ENCODE data around the gene GGT5. TPM values are rescaled to one million over a fixed set of nuclear protein-coding genes. Genes with fewer than 3 reads are reported as not detected.
"Not testable (repeated sequence)": the region's sequence is repeated elsewhere in the genome, so short reads cannot be mapped to it uniquely, and the experiment has no call there.

The GGT5 gene
- total and polyA plus RNA-seq, 8 donors = 9.9 to 48.8 (median 20.4) TPM

GRCh38 chr22:24282401-24282800 lies 37.5 kb upstream of the GGT5 start:
- Histone ChIP-seq H3K4me3 (no peak overlapping the region), H3K4me1 (peaks cover 0 to 52% (median 24%) of the 10 kb centered on the region in 4 donors), H3K27me3 (no peaks in the 10 kb centered on the region), H3K9me3 (no peaks in the 10 kb centered on the region), H3K27ac (no peak overlapping the region), H3K36me3 (no peaks in the 10 kb centered on the region)
- TF ChIP-seq CTCF (IDR thresholded peaks at IDR 0.05) (no peak), EP300 (IDR thresholded peaks at IDR 0.05) (no peak), POLR2A (IDR thresholded peaks at IDR 0.05) (no peak), POLR2AphosphoS5 (IDR thresholded peaks at IDR 0.05) (no peak)
- DNase-seq = no peak
- 63 to 75% (median 67%) methylated on average over 2 of the region's 2 CpGs for whole genome bisulfite sequencing, 5 donors
- intact Hi-C loops (cut with DNase I; ENCODE audit: low total_unique reads) = no loop called here

GRCh38 chr22:24280363-24280762 lies 35.5 kb upstream of the GGT5 start:
- H3K9me3 ChIP-seq; H3K27ac ChIP-seq; DNase-seq; intact Hi-C loops (cut with DNase I; ENCODE audit: low total_unique reads); H3K36me3 ChIP-seq; H3K4me3 ChIP-seq; H3K27me3 ChIP-seq: not testable (repeated sequence)
- peaks cover 0 to 37% (median 20%) of the 10 kb centered on the region in 4 donors for H3K4me1 ChIP-seq
- 94 to 100% (median 95%) methylated on average over 1 of the region's 1 CpG for WGBS, 5 donors

- 28 to 40% (median 31%) methylated on average over 6 of the region's 7 CpGs for WGBS, 5 donors
- H3K36me3 ChIP-seq; H3K9me3 ChIP-seq; intact Hi-C loops (cut with DNase I; ENCODE audit: low total_unique reads); H3K4me3 ChIP-seq; H3K27me3 ChIP-seq: not testable (repeated sequence)
- DNase-seq = peak in 1 of 2 donors; percentile 39
- Histone ChIP-seq H3K4me1 (peaks cover 20 to 54% (median 37%) of the 10 kb centered on the region in 4 donors), H3K27ac (peak overlapping the region in 4 of 5 donors; percentile 12 to 66 (median 34))
These were observed 30.0 kb upstream of the GGT5 start for GRCh38 chr22:24274696-24275405.

- intact Hi-C loops (cut with DNase I; ENCODE audit: low total_unique reads); H3K9me3 ChIP-seq; H3K4me3 ChIP-seq; H3K27me3 ChIP-seq; DNase-seq; H3K36me3 ChIP-seq: not testable (repeated sequence)
- 64 to 79% (median 72%) methylated on average over 4 of the region's 4 CpGs for WGBS, 5 donors
- H3K4me1 ChIP-seq = peaks cover 20 to 46% (median 33%) of the 10 kb centered on the region in 4 donors
- peak overlapping the region in 2 of 5 donors; percentile 26 to 46 for H3K27ac ChIP-seq
These were observed 29.0 kb upstream of the GGT5 start for GRCh38 chr22:24273906-24274305.

- H3K4me3 ChIP-seq, H3K9me3 ChIP-seq: not testable (repeated sequence)
- H3K4me1 ChIP-seq = peaks cover 20 to 46% (median 33%) of the 10 kb centered on the region in 4 donors
These were observed 28.1 kb upstream of the GGT5 start for GRCh38 chr22:24273031-24273430.

GRCh38 chr22:24271386-24271854 lies 26.5 kb upstream of the GGT5 start:
- H3K4me1 ChIP-seq = peaks cover 20 to 46% (median 33%) of the 10 kb centered on the region in 4 donors
- peak overlapping the region; percentile 71 to 85 (median 80) for H3K4me3 ChIP-seq
- intact Hi-C loops (cut with DNase I; ENCODE audit: low total_unique reads) = no loop called here
- H3K36me3 ChIP-seq = no peaks in the 10 kb centered on the region
- no peak for TF ChIP-seq POLR2A (IDR thresholded peaks at IDR 0.05)
- no peak for TF ChIP-seq CTCF (IDR thresholded peaks at IDR 0.05)
- TF ChIP-seq POLR2AphosphoS5 (IDR thresholded peaks at IDR 0.05) = no peak
- TF ChIP-seq EP300 (IDR thresholded peaks at IDR 0.05) = no peak
- no peak for DNase-seq
- H3K27ac ChIP-seq = peak overlapping the region; percentile 92 to 98 (median 94)
- WGBS, 5 donors = 1 to 2% (median 1%) methylated on average over 21 to 25 of the region's 25 CpGs
- H3K9me3 ChIP-seq = no peaks in the 10 kb centered on the region
- H3K27me3 ChIP-seq = no peaks in the 10 kb centered on the region

More at GRCh38 chr22:24273031-24273430, 28.1 kb upstream of the GGT5 start:
- H3K27ac ChIP-seq; DNase-seq; H3K27me3 ChIP-seq; H3K36me3 ChIP-seq; intact Hi-C loops (cut with DNase I; ENCODE audit: low total_unique reads): not testable (repeated sequence)
- WGBS, 5 donors = 71 to 76% (median 75%) methylated on average over 2 of the region's 2 CpGs
